GM20000 (cell line): ENCODE measurements around the gene CEP78.

Experiments used
- DNase-seq: peaks from one replicate; pipeline ENCODE4 v3.0.0; 2012; ENCODE audit warnings: low spot score
- TF ChIP-seq, protein P1 (sequence below): IDR thresholded peaks from 2 replicates; pipeline ENCODE4 v1.5.1; 2012; ENCODE audit warnings: mild to moderate bottlenecking, control low read depth; ENCODE audit errors: extremely low read depth, missing control alignments

CEP78 gene

DNA sequence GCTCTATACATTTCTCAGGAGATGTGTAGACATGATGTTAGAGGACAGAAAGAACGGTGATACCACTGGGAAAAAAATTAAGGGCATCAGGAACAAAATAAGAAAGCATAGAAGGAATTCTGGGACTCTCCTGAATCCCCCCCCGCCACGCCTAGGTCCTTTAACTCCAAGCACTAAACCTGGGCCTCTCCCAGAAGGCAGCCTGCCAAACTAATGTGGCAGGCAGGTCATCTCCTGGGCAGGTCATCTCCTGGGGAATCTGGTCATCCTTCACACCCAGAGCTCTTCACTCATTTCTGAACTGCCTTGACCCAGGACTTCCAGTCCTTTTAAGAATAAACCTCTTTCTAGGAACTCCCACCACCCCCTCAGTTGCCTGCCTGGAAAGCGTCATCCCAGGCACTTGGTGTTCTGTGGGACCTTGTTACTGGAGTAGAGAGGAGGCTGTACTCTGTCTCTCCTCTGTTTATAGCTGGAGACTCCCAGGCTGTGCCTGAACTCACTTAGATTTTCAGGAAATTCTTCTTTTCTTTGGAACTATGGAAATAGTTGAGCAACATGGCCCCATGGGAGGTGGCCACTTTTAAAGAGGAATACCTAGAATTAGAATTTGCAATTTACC is 85.1 kb downstream of the CEP78 start:
- no peak for DNase-seq
- TF ChIP-seq, protein P1, sequence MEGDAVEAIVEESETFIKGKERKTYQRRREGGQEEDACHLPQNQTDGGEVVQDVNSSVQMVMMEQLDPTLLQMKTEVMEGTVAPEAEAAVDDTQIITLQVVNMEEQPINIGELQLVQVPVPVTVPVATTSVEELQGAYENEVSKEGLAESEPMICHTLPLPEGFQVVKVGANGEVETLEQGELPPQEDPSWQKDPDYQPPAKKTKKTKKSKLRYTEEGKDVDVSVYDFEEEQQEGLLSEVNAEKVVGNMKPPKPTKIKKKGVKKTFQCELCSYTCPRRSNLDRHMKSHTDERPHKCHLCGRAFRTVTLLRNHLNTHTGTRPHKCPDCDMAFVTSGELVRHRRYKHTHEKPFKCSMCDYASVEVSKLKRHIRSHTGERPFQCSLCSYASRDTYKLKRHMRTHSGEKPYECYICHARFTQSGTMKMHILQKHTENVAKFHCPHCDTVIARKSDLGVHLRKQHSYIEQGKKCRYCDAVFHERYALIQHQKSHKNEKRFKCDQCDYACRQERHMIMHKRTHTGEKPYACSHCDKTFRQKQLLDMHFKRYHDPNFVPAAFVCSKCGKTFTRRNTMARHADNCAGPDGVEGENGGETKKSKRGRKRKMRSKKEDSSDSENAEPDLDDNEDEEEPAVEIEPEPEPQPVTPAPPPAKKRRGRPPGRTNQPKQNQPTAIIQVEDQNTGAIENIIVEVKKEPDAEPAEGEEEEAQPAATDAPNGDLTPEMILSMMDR: no peak

- DNase-seq: no peak
- TF ChIP-seq, protein P1: no peak
Observed at GRCh38 chr9:78321505-78321904, 85.6 kb downstream of the CEP78 start.

DNA sequence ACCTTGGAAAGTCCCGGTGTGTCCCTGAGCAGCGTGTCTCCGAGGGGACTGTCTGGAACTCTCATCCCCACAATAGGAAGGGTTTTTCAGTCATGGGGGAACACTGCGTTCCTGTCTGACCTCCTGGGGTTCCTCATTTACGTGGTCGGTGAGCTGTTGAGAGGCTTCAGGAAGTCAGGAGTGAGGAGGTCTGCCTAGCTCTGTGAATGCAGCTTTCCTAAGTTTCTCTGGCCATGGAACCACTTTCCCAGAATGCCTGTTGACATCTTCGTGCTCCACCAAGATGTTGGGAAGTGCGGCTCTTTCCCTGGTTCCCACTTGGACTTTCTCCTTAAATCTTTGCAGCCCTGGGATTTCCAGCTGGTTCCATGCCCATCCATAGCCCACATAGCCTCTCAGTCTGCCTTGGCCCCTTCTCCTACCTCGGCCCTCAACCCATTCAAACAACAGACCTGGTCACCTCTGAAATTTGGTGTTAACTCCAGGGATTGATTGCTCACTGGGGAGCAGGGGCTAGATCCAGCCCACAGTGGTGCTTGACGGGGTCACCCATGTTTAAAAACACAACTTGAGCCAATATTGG is 88.3 kb downstream of the CEP78 start:
- TF ChIP-seq, protein P1: no peak
- no peak for DNase-seq

GRCh38 chr9:78324682-78325081 is 88.8 kb downstream of the CEP78 start:
- DNase-seq: no peak
- TF ChIP-seq, protein P1: no peak

GRCh38 chr9:78325343-78325742 is 89.5 kb downstream of the CEP78 start:
- DNase-seq: no peak
- TF ChIP-seq, protein P1: no peak

GRCh38 chr9:78325846-78326360 is 90.0 kb downstream of the CEP78 start:
- DNase-seq: no peak
- TF ChIP-seq, protein P1: no peak

- TF ChIP-seq, protein P1: no peak
- DNase-seq: no peak
Observed at GRCh38 chr9:78326564-78326963, 90.7 kb downstream of the CEP78 start.
